Measurements from ENCODE around the gene PCSK9.

PCSK9 gene

GRCh38 chr1:55005351-55006140 lies 33.8 kb upstream of the PCSK9 start:
- Histone ChIP-seq H3K23ac (ENCODE audit: low read length) (no peak overlapping the region), H3K18ac (ENCODE audit: low read length) (no peak overlapping the region)
- WGBS (ENCODE audit: extremely low coverage, insufficient coverage, low lambda C conversion rate), result no CpG with 5 or more reads among the region's 10 CpGs

GRCh38 chr1:55006931-55007330 lies 32.4 kb upstream of the PCSK9 start:
- H3K9ac ChIP-seq (ENCODE audit: low read length), result no peak overlapping the region
- no peak overlapping the region for H2BK5ac ChIP-seq (ENCODE audit: low read length)
- H2AK5ac ChIP-seq (ENCODE audit: low read length), result no peak overlapping the region
- H4K8ac ChIP-seq (ENCODE audit: low read depth, low read length), result no peak overlapping the region
- no peak overlapping the region for H3K27ac ChIP-seq (ENCODE audit: low read depth, low read length)
- no peak overlapping the region for H3K4me2 ChIP-seq (ENCODE audit: low read length)
- no peaks in the 10 kb centered on the region for H3K79me2 ChIP-seq (ENCODE audit: control insufficient read depth, insufficient read depth, low read length)
- H3K18ac ChIP-seq (ENCODE audit: low read length), result no peak overlapping the region
- H2BK120ac ChIP-seq (ENCODE audit: low read depth, low read length), result no peak overlapping the region
- no peak overlapping the region for H3K23ac ChIP-seq (ENCODE audit: low read length)
- H3K56ac ChIP-seq (ENCODE audit: low read length), result no peak overlapping the region
- no peak overlapping the region for H2BK15ac ChIP-seq (replicated peaks; ENCODE audit: low read depth)
- no peak overlapping the region for H3K4me3 ChIP-seq (ENCODE audit: low read length)
- no peaks in the 10 kb centered on the region for H3K4me1 ChIP-seq (ENCODE audit: control insufficient read depth, low read depth, low read length)
- no peaks in the 10 kb centered on the region for H3K79me1 ChIP-seq (ENCODE audit: low read length)
- H3K27me3 ChIP-seq (ENCODE audit: insufficient read depth, low read length, poor library complexity), result no peaks in the 10 kb centered on the region
- no peaks in the 10 kb centered on the region for H3K36me3 ChIP-seq (ENCODE audit: control insufficient read depth, insufficient read depth, low read length)
- H3K4ac ChIP-seq (ENCODE audit: low read depth, low read length), result no peak overlapping the region
- DNase-seq, result no peak
- no peak overlapping the region for H4K5ac ChIP-seq (ENCODE audit: low read length)
- WGBS (ENCODE audit: extremely low coverage, insufficient coverage, low lambda C conversion rate), result no CpG with 5 or more reads among the region's 12 CpGs

More at GRCh38 chr1:55005351-55006140, 33.8 kb upstream of the PCSK9 start:
- no peaks in the 10 kb centered on the region for H3K79me1 ChIP-seq (ENCODE audit: low read length)
- no peak overlapping the region for H2BK120ac ChIP-seq (ENCODE audit: low read depth, low read length)
- H2BK5ac ChIP-seq (ENCODE audit: low read length), result no peak overlapping the region
- H2BK15ac ChIP-seq (replicated peaks; ENCODE audit: low read depth), result no peak overlapping the region
- no peak overlapping the region for H4K8ac ChIP-seq (ENCODE audit: low read depth, low read length)
- no peak for DNase-seq
- H3K27me3 ChIP-seq (ENCODE audit: insufficient read depth, low read length, poor library complexity), result no peaks in the 10 kb centered on the region
- no peak overlapping the region for H3K27ac ChIP-seq (ENCODE audit: low read depth, low read length)
- H3K4me3 ChIP-seq (ENCODE audit: low read length), result no peak overlapping the region
- no peaks in the 10 kb centered on the region for H3K79me2 ChIP-seq (ENCODE audit: control insufficient read depth, insufficient read depth, low read length)
- no peaks in the 10 kb centered on the region for H3K36me3 ChIP-seq (ENCODE audit: control insufficient read depth, insufficient read depth, low read length)
- H3K4me2 ChIP-seq (ENCODE audit: low read length), result no peak overlapping the region
- H3K9ac ChIP-seq (ENCODE audit: low read length), result no peak overlapping the region
- no peak overlapping the region for H3K4ac ChIP-seq (ENCODE audit: low read depth, low read length)
- H3K4me1 ChIP-seq (ENCODE audit: control insufficient read depth, low read depth, low read length), result no peaks in the 10 kb centered on the region
- H3K56ac ChIP-seq (ENCODE audit: low read length), result no peak overlapping the region
- H4K5ac ChIP-seq (ENCODE audit: low read length), result no peak overlapping the region
- no peak overlapping the region for H2AK5ac ChIP-seq (ENCODE audit: low read length)

GRCh38 chr1:55007625-55008024 lies 31.7 kb upstream of the PCSK9 start:
- no peak overlapping the region for H3K18ac ChIP-seq (ENCODE audit: low read length)
- no peak overlapping the region for H2BK5ac ChIP-seq (ENCODE audit: low read length)
- H3K4me2 ChIP-seq (ENCODE audit: low read length), result no peak overlapping the region
- H2BK15ac ChIP-seq (replicated peaks; ENCODE audit: low read depth), result no peak overlapping the region
- no peaks in the 10 kb centered on the region for H3K79me1 ChIP-seq (ENCODE audit: low read length)
- H3K4me3 ChIP-seq (ENCODE audit: low read length), result no peak overlapping the region
- H4K8ac ChIP-seq (ENCODE audit: low read depth, low read length), result no peak overlapping the region
- H2BK120ac ChIP-seq (ENCODE audit: low read depth, low read length), result no peak overlapping the region
- H3K79me2 ChIP-seq (ENCODE audit: control insufficient read depth, insufficient read depth, low read length), result no peaks in the 10 kb centered on the region
- no CpG with 5 or more reads among the region's 3 CpGs for WGBS (ENCODE audit: extremely low coverage, insufficient coverage, low lambda C conversion rate)
- no peaks in the 10 kb centered on the region for H3K4me1 ChIP-seq (ENCODE audit: control insufficient read depth, low read depth, low read length)
- no peaks in the 10 kb centered on the region for H3K27me3 ChIP-seq (ENCODE audit: insufficient read depth, low read length, poor library complexity)
- no peak overlapping the region for H3K9ac ChIP-seq (ENCODE audit: low read length)
- DNase-seq, result no peak
- no peak overlapping the region for H3K4ac ChIP-seq (ENCODE audit: low read depth, low read length)
- H3K56ac ChIP-seq (ENCODE audit: low read length), result no peak overlapping the region
- no peak overlapping the region for H2AK5ac ChIP-seq (ENCODE audit: low read length)
- no peaks in the 10 kb centered on the region for H3K36me3 ChIP-seq (ENCODE audit: control insufficient read depth, insufficient read depth, low read length)
- no peak overlapping the region for H3K27ac ChIP-seq (ENCODE audit: low read depth, low read length)
- H3K23ac ChIP-seq (ENCODE audit: low read length), result no peak overlapping the region
- H4K5ac ChIP-seq (ENCODE audit: low read length), result no peak overlapping the region

GRCh38 chr1:55010194-55010886 lies 29.0 kb upstream of the PCSK9 start:
- no peaks in the 10 kb centered on the region for H3K27me3 ChIP-seq (ENCODE audit: insufficient read depth, low read length, poor library complexity)
- no peak overlapping the region for H2BK5ac ChIP-seq (ENCODE audit: low read length)
- no CpG with 5 or more reads among the region's 9 CpGs for WGBS (ENCODE audit: extremely low coverage, insufficient coverage, low lambda C conversion rate)
- H2AK5ac ChIP-seq (ENCODE audit: low read length), result no peak overlapping the region
- H3K4me2 ChIP-seq (ENCODE audit: low read length), result no peak overlapping the region
- no peak overlapping the region for H2BK120ac ChIP-seq (ENCODE audit: low read depth, low read length)
- no peaks in the 10 kb centered on the region for H3K36me3 ChIP-seq (ENCODE audit: control insufficient read depth, insufficient read depth, low read length)
- no peak overlapping the region for H3K56ac ChIP-seq (ENCODE audit: low read length)
- no peaks in the 10 kb centered on the region for H3K79me2 ChIP-seq (ENCODE audit: control insufficient read depth, insufficient read depth, low read length)
- H3K4ac ChIP-seq (ENCODE audit: low read depth, low read length), result no peak overlapping the region
- no peak overlapping the region for H3K4me3 ChIP-seq (ENCODE audit: low read length)
- no peak overlapping the region for H3K9ac ChIP-seq (ENCODE audit: low read length)
- no peak overlapping the region for H3K18ac ChIP-seq (ENCODE audit: low read length)
- H2BK15ac ChIP-seq (replicated peaks; ENCODE audit: low read depth), result no peak overlapping the region
- H3K4me1 ChIP-seq (ENCODE audit: control insufficient read depth, low read depth, low read length), result no peaks in the 10 kb centered on the region
- DNase-seq, result no peak
- H4K5ac ChIP-seq (ENCODE audit: low read length), result no peak overlapping the region
- H4K8ac ChIP-seq (ENCODE audit: low read depth, low read length), result no peak overlapping the region
- H3K79me1 ChIP-seq (ENCODE audit: low read length), result no peaks in the 10 kb centered on the region
- H3K27ac ChIP-seq (ENCODE audit: low read depth, low read length), result no peak overlapping the region
- no peak overlapping the region for H3K23ac ChIP-seq (ENCODE audit: low read length)

GRCh38 chr1:55010887-55011217 lies 28.5 kb upstream of the PCSK9 start:
- Histone ChIP-seq H3K4me3 (ENCODE audit: low read length) (no peak overlapping the region), H3K79me1 (ENCODE audit: low read length) (no peaks in the 10 kb centered on the region), H3K79me2 (ENCODE audit: control insufficient read depth, insufficient read depth, low read length) (no peaks in the 10 kb centered on the region), H2AK5ac (ENCODE audit: low read length) (no peak overlapping the region), H2BK5ac (ENCODE audit: low read length) (no peak overlapping the region), H3K27ac (ENCODE audit: low read depth, low read length) (no peak overlapping the region), H3K9ac (ENCODE audit: low read length) (no peak overlapping the region), H3K4ac (ENCODE audit: low read depth, low read length) (no peak overlapping the region), H3K4me1 (ENCODE audit: control insufficient read depth, low read depth, low read length) (no peaks in the 10 kb centered on the region), H3K27me3 (ENCODE audit: insufficient read depth, low read length, poor library complexity) (no peaks in the 10 kb centered on the region), H3K4me2 (ENCODE audit: low read length) (no peak overlapping the region), H3K23ac (ENCODE audit: low read length) (no peak overlapping the region), H4K5ac (ENCODE audit: low read length) (no peak overlapping the region), H3K18ac (ENCODE audit: low read length) (no peak overlapping the region), H4K8ac (ENCODE audit: low read depth, low read length) (no peak overlapping the region), H3K36me3 (ENCODE audit: control insufficient read depth, insufficient read depth, low read length) (no peaks in the 10 kb centered on the region), H2BK120ac (ENCODE audit: low read depth, low read length) (no peak overlapping the region), H2BK15ac (replicated peaks; ENCODE audit: low read depth) (no peak overlapping the region), H3K56ac (ENCODE audit: low read length) (no peak overlapping the region)
- DNase-seq, result peak; percentile 31
- WGBS (ENCODE audit: extremely low coverage, insufficient coverage, low lambda C conversion rate), result no CpG with 5 or more reads among the region's 7 CpGs

All from mesendoderm (in vitro differentiated cells).